ENCODE data around the gene SUMO4.

GRCh38 chr6:149395185-149395584 lies 4.9 kb upstream of the SUMO4 start:
- no peak for TF ChIP-seq POLR2A (IDR thresholded peaks at IDR 0.05; ENCODE audit: low read depth)
- TF ChIP-seq, protein P1, sequence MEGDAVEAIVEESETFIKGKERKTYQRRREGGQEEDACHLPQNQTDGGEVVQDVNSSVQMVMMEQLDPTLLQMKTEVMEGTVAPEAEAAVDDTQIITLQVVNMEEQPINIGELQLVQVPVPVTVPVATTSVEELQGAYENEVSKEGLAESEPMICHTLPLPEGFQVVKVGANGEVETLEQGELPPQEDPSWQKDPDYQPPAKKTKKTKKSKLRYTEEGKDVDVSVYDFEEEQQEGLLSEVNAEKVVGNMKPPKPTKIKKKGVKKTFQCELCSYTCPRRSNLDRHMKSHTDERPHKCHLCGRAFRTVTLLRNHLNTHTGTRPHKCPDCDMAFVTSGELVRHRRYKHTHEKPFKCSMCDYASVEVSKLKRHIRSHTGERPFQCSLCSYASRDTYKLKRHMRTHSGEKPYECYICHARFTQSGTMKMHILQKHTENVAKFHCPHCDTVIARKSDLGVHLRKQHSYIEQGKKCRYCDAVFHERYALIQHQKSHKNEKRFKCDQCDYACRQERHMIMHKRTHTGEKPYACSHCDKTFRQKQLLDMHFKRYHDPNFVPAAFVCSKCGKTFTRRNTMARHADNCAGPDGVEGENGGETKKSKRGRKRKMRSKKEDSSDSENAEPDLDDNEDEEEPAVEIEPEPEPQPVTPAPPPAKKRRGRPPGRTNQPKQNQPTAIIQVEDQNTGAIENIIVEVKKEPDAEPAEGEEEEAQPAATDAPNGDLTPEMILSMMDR (IDR thresholded peaks at IDR 0.05): no peak
- TF ChIP-seq POLR2AphosphoS5 (IDR thresholded peaks at IDR 0.05): no peak
- TF ChIP-seq EP300 (IDR thresholded peaks at IDR 0.05): no peak
